HG02623 (cell line): ENCODE results near the gene REX1BD.
"Not testable (repeated sequence)": the region's sequence is repeated elsewhere in the genome, so short reads cannot be mapped to it uniquely, and the experiment has no call there.

Source experiments
- ATAC-seq: cut with Tn5 transposase; IDR thresholded peaks from one replicate; pipeline ENCODE4 v1.9.1; 2021; ENCODE audit warnings: moderate library complexity; ENCODE audit not compliant: unreplicated experiment

Gene REX1BD

GRCh38 chr19:18600692-18601397 lies 12.2 kb downstream of the REX1BD start:
- ATAC-seq, result not testable (repeated sequence)

- ATAC-seq, result no peak
These were observed 13.3 kb downstream of the REX1BD start for GRCh38 chr19:18601875-18602274.

- no peak for ATAC-seq
These were observed 14.8 kb downstream of the REX1BD start for GRCh38 chr19:18603255-18603957.

GRCh38 chr19:18603958-18604819 lies 15.6 kb downstream of the REX1BD start:
- ATAC-seq, result no peak

- no peak for ATAC-seq
These were observed 16.2 kb downstream of the REX1BD start for GRCh38 chr19:18604820-18605159.

- no peak for ATAC-seq
These were observed 16.6 kb downstream of the REX1BD start for GRCh38 chr19:18605196-18605545.

- no peak for ATAC-seq
These were observed 17.1 kb downstream of the REX1BD start for GRCh38 chr19:18605546-18606280.

GRCh38 chr19:18606281-18607225 lies 18.0 kb downstream of the REX1BD start, which contains the start of gene CRLF1:
Gene CRLF1 (minus strand): TSS chr19:18606799. CDS start chr19:18606656, 143 bp downstream.
- no peak for ATAC-seq

GRCh38 chr19:18607226-18608101 lies 18.9 kb downstream of the REX1BD start:
- ATAC-seq, result no peak

GRCh38 chr19:18608102-18608804 lies 19.7 kb downstream of the REX1BD start:
- ATAC-seq, result no peak

- no peak for ATAC-seq
These were observed 20.5 kb downstream of the REX1BD start for GRCh38 chr19:18608805-18609716.

GRCh38 chr19:18609717-18610051 lies 21.1 kb downstream of the REX1BD start:
- no peak for ATAC-seq

GRCh38 chr19:18610245-18610555 lies 21.6 kb downstream of the REX1BD start:
- ATAC-seq, result no peak

- ATAC-seq, result no peak
These were observed 22.1 kb downstream of the REX1BD start for GRCh38 chr19:18610556-18611326.

- no peak for ATAC-seq
These were observed 22.9 kb downstream of the REX1BD start for GRCh38 chr19:18611327-18612050.
